ENCODE data around the gene RFX3. TPM values are rescaled to one million over a fixed set of nuclear protein-coding genes. Genes with fewer than 3 reads are reported as not detected.
"Not testable (repeated sequence)": the region's sequence is repeated elsewhere in the genome, so short reads cannot be mapped to it uniquely, and the experiment has no call there.

RFX3 gene
- total RNA-seq, 1 donor, result 1.4 TPM

GRCh38 chr9:3330792-3331420, 194.9 kb downstream of the RFX3 start:
- Histone ChIP-seq H3K36me3 (ENCODE audit: insufficient read depth, low read length) (no peaks in the 10 kb centered on the region), H3K9me3 (ENCODE audit: low read depth, low read length) (no peaks in the 10 kb centered on the region), H3K4me3 (ENCODE audit: insufficient read depth, low read length) (no peak overlapping the region), H2AFZ (ENCODE audit: low read length) (no peak overlapping the region), H3K27ac (ENCODE audit: low read depth, low read length) (no peak overlapping the region), H3K27me3 (ENCODE audit: insufficient read depth, low read length) (no peaks in the 10 kb centered on the region), H3K4me2 (ENCODE audit: insufficient read depth, low read length) (no peak overlapping the region), H3K79me2 (ENCODE audit: insufficient read depth, low read length) (no peaks in the 10 kb centered on the region), H3K4me1 (ENCODE audit: insufficient read depth, low read length) (peaks cover 10% of the 10 kb centered on the region), H4K20me1 (ENCODE audit: insufficient read depth, low read length) (no peaks in the 10 kb centered on the region)
- no peak for DNase-seq (ENCODE audit: insufficient read length, low spot score, missing footprints)
- no peak for TF ChIP-seq CTCF (IDR thresholded peaks at IDR 0.05; ENCODE audit: extremely low read depth, low read depth, low read length)

GRCh38 chr9:3329361-3329760, 196.4 kb downstream of the RFX3 start:
- TF ChIP-seq CTCF (IDR thresholded peaks at IDR 0.05; ENCODE audit: extremely low read depth, low read depth, low read length), result no peak
- Histone ChIP-seq H3K27me3 (ENCODE audit: insufficient read depth, low read length) (no peaks in the 10 kb centered on the region), H3K4me2 (ENCODE audit: insufficient read depth, low read length) (no peak overlapping the region), H4K20me1 (ENCODE audit: insufficient read depth, low read length) (no peaks in the 10 kb centered on the region), H3K27ac (ENCODE audit: low read depth, low read length) (no peak overlapping the region), H3K4me1 (ENCODE audit: insufficient read depth, low read length) (peaks cover 10% of the 10 kb centered on the region), H3K79me2 (ENCODE audit: insufficient read depth, low read length) (no peaks in the 10 kb centered on the region), H3K36me3 (ENCODE audit: insufficient read depth, low read length) (no peaks in the 10 kb centered on the region), H3K4me3 (ENCODE audit: insufficient read depth, low read length) (no peak overlapping the region), H3K9me3 (ENCODE audit: low read depth, low read length) (no peaks in the 10 kb centered on the region), H2AFZ (ENCODE audit: low read length) (no peak overlapping the region)
- DNase-seq (ENCODE audit: insufficient read length, low spot score, missing footprints), result no peak

GRCh38 chr9:3323714-3324113, 202.1 kb downstream of the RFX3 start:
- H3K4me2 ChIP-seq (ENCODE audit: insufficient read depth, low read length), result no peak overlapping the region

GRCh38 chr9:3321186-3321585, 204.6 kb downstream of the RFX3 start:
- no peaks in the 10 kb centered on the region for H3K9me3 ChIP-seq (ENCODE audit: low read depth, low read length)
- no peak for DNase-seq (ENCODE audit: insufficient read length, low spot score, missing footprints)
- no peaks in the 10 kb centered on the region for H4K20me1 ChIP-seq (ENCODE audit: insufficient read depth, low read length)
- H3K4me1 ChIP-seq (ENCODE audit: insufficient read depth, low read length), result no peaks in the 10 kb centered on the region
- H3K4me2 ChIP-seq (ENCODE audit: insufficient read depth, low read length), result no peak overlapping the region
- H3K36me3 ChIP-seq (ENCODE audit: insufficient read depth, low read length), result no peaks in the 10 kb centered on the region
- no peaks in the 10 kb centered on the region for H3K27me3 ChIP-seq (ENCODE audit: insufficient read depth, low read length)
- H2AFZ ChIP-seq (ENCODE audit: low read length), result no peak overlapping the region
- no peak overlapping the region for H3K4me3 ChIP-seq (ENCODE audit: insufficient read depth, low read length)
- no peak for TF ChIP-seq CTCF (IDR thresholded peaks at IDR 0.05; ENCODE audit: extremely low read depth, low read depth, low read length)
- no peak overlapping the region for H3K27ac ChIP-seq (ENCODE audit: low read depth, low read length)
- no peaks in the 10 kb centered on the region for H3K79me2 ChIP-seq (ENCODE audit: insufficient read depth, low read length)

More at GRCh38 chr9:3323714-3324113, 202.1 kb downstream of the RFX3 start:
- Histone ChIP-seq H3K4me1 (ENCODE audit: insufficient read depth, low read length) (no peaks in the 10 kb centered on the region), H3K4me3 (ENCODE audit: insufficient read depth, low read length) (no peak overlapping the region), H3K9me3 (ENCODE audit: low read depth, low read length) (no peaks in the 10 kb centered on the region), H4K20me1 (ENCODE audit: insufficient read depth, low read length) (no peaks in the 10 kb centered on the region), H3K27ac (ENCODE audit: low read depth, low read length) (no peak overlapping the region), H2AFZ (ENCODE audit: low read length) (no peak overlapping the region), H3K27me3 (ENCODE audit: insufficient read depth, low read length) (no peaks in the 10 kb centered on the region), H3K36me3 (ENCODE audit: insufficient read depth, low read length) (no peaks in the 10 kb centered on the region), H3K79me2 (ENCODE audit: insufficient read depth, low read length) (no peaks in the 10 kb centered on the region)
- no peak for TF ChIP-seq CTCF (IDR thresholded peaks at IDR 0.05; ENCODE audit: extremely low read depth, low read depth, low read length)
- DNase-seq (ENCODE audit: insufficient read length, low spot score, missing footprints), result no peak

- DNase-seq (ENCODE audit: insufficient read length, low spot score, missing footprints); H3K4me2 ChIP-seq (ENCODE audit: insufficient read depth, low read length); H3K36me3 ChIP-seq (ENCODE audit: insufficient read depth, low read length); H3K79me2 ChIP-seq (ENCODE audit: insufficient read depth, low read length); H3K9me3 ChIP-seq (ENCODE audit: low read depth, low read length); H3K27ac ChIP-seq (ENCODE audit: low read depth, low read length); H4K20me1 ChIP-seq (ENCODE audit: insufficient read depth, low read length); H3K4me1 ChIP-seq (ENCODE audit: insufficient read depth, low read length); H3K4me3 ChIP-seq (ENCODE audit: insufficient read depth, low read length); H3K27me3 ChIP-seq (ENCODE audit: insufficient read depth, low read length); H2AFZ ChIP-seq (ENCODE audit: low read length): not testable (repeated sequence)
These were observed 213.2 kb downstream of the RFX3 start for GRCh38 chr9:3312595-3312994.

All from osteoblast (primary cell).